HepG2 (cell line): ENCODE data around the gene CNPY4. TPM values are rescaled to one million over a fixed set of nuclear protein-coding genes. Genes with fewer than 3 reads are reported as not detected.
A peak's percentile ranks its signal among the peaks of the same experiment; 100 is the strongest.

Experiments used
- AGO1 ChIP-seq: fragments of 200-400 bp; formaldehyde crosslinking; IDR thresholded peaks from 2 replicates; pipeline ENCODE4 v1.6.1; 2017; ENCODE audit warnings: mild to moderate bottlenecking, low read depth, low read length, moderate library complexity; ENCODE audit not compliant: poor library complexity, severe bottlenecking
- CHD2 ChIP-seq: IDR thresholded peaks from 2 replicates; pipeline ENCODE4 v1.6.1; 2011; ENCODE audit warnings: low read depth, low read length, improper control_type of control experiment
- CREM ChIP-seq, 2 experiments: sonication (generic) in 1 of 2; formaldehyde crosslinking in 1 of 2; IDR thresholded peaks; 2 replicates each; pipeline versions ENCODE4 v1.4.0 to v1.6.1; 2016 to 2020; ENCODE audit warnings: antibody characterized with exemption in 1 of 2, mild to moderate bottlenecking in 1 of 2, missing genetic modification reagents in 1 of 2
- DR1 ChIP-seq: sonication (generic); formaldehyde crosslinking; IDR thresholded peaks from 2 replicates; pipeline ENCODE4 v1.8.0; 2021; ENCODE audit warnings: mild to moderate bottlenecking, missing genetic modification reagents, inconsistent platforms
- HNRNPLL ChIP-seq: fragments of 200-400 bp; formaldehyde crosslinking; IDR thresholded peaks from 2 replicates; pipeline ENCODE4 v1.6.1; 2017; ENCODE audit warnings: mild to moderate bottlenecking, low read depth, low read length; ENCODE audit not compliant: poor library complexity, severe bottlenecking
- RBAK ChIP-seq: sonication (generic); formaldehyde crosslinking; IDR thresholded peaks from 2 replicates; pipeline ENCODE4 v1.5.1; 2020; ENCODE audit warnings: mild to moderate bottlenecking, missing genetic modification reagents
- SIN3B ChIP-seq: fragments of 150-350 bp; IDR thresholded peaks from 2 replicates; pipeline ENCODE4 v1.6.1; 2014; ENCODE audit warnings: low read length
- YEATS2 ChIP-seq: sonication (generic); formaldehyde crosslinking; IDR thresholded peaks from 2 replicates; pipeline ENCODE4 v1.4.0; 2020; ENCODE audit warnings: missing genetic modification reagents, borderline replicate concordance
- ZBTB1 ChIP-seq: sonication (generic); formaldehyde crosslinking; IDR thresholded peaks from 2 replicates; pipeline ENCODE4 v1.4.0; 2020; ENCODE audit warnings: missing genetic modification reagents, borderline replicate concordance
- ZBTB3 ChIP-seq: sonication (generic); formaldehyde crosslinking; IDR thresholded peaks from 2 replicates; pipeline ENCODE4 v1.4.0; 2020; ENCODE audit warnings: low read depth, mild to moderate bottlenecking, moderate library complexity, missing genetic modification reagents, borderline replicate concordance
- ZNF10 ChIP-seq: sonication (generic); formaldehyde crosslinking; IDR thresholded peaks from 2 replicates; pipeline ENCODE4 v1.4.0; 2020; ENCODE audit warnings: mild to moderate bottlenecking, low read depth, missing genetic modification reagents, borderline replicate concordance
- ZNF124 ChIP-seq: sonication (generic); formaldehyde crosslinking; IDR thresholded peaks from 2 replicates; pipeline ENCODE4 v1.4.0; 2020; ENCODE audit warnings: missing genetic modification reagents
- ZNF205 ChIP-seq: IDR thresholded peaks from 2 replicates; pipeline ENCODE4 v1.6.1; 2018; ENCODE audit warnings: missing biosample characterization, missing genetic modification reagents
- ZNF3 ChIP-seq: IDR thresholded peaks from 2 replicates; pipeline ENCODE4 v1.7.0; 2017; ENCODE audit warnings: inconsistent platforms
- ZNF383 ChIP-seq: sonication (generic); formaldehyde crosslinking; IDR thresholded peaks from 2 replicates; pipeline ENCODE4 v1.4.0; 2020; ENCODE audit warnings: missing genetic modification reagents, mild to moderate bottlenecking, borderline replicate concordance
- ZNF724P ChIP-seq: sonication (generic); formaldehyde crosslinking; IDR thresholded peaks from 2 replicates; pipeline ENCODE4 v1.8.0; 2022; ENCODE audit warnings: missing genetic modification reagents, borderline replicate concordance
- ZNF747 ChIP-seq: sonication (generic); formaldehyde crosslinking; IDR thresholded peaks from 2 replicates; pipeline ENCODE4 v1.8.1; 2023; ENCODE audit warnings: missing genetic modification reagents, mild to moderate bottlenecking, borderline replicate concordance
- ZNF790 ChIP-seq: sonication (generic); formaldehyde crosslinking; IDR thresholded peaks from 2 replicates; pipeline ENCODE4 v1.8.0; 2022; ENCODE audit warnings: missing genetic modification reagents, mild to moderate bottlenecking, borderline replicate concordance
- ZNF891 ChIP-seq: sonication (generic); formaldehyde crosslinking; IDR thresholded peaks from 2 replicates; pipeline ENCODE4 v1.5.0; 2020; ENCODE audit warnings: mild to moderate bottlenecking, missing genetic modification reagents
- ZSCAN21 ChIP-seq: sonication (generic); formaldehyde crosslinking; IDR thresholded peaks from 2 replicates; pipeline ENCODE4 v1.8.0; 2022; ENCODE audit warnings: mild to moderate bottlenecking, missing genetic modification reagents, moderate library complexity, borderline replicate concordance
- ZSCAN25 ChIP-seq: sonication (generic); formaldehyde crosslinking; IDR thresholded peaks from 2 replicates; pipeline ENCODE4 v1.8.0; 2022; ENCODE audit warnings: mild to moderate bottlenecking, missing genetic modification reagents
- polyA plus RNA-seq, 8 experiments: library from polyadenylated mRNA; depleted of rRNA in 3 of 8; stranded (reverse) in 7 of 8; unstranded in 1 of 8; fragments of >200 nt; fragmentation: Illumina TruSeq in 4 of 8; extraction: Trizol in 4 of 8; gene quantifications; 2 replicates each; pipeline versions ENCODE4 v1.2.1 to v1.2.3, GENCODE V29; 2011 to 2016; ENCODE audit warnings: low read depth in 4 of 8, missing spikeins in 1 of 8, mixed read lengths in 1 of 8; ENCODE audit not compliant: insufficient read depth in 1 of 8
- total RNA-seq, 5 experiments: library from RNA; depleted of rRNA; stranded (reverse); fragments of >200 nt; fragmentation: Illumina TruSeq; extraction: Trizol; gene quantifications; 2 replicates each; pipeline ENCODE4 v1.2.3, GENCODE V29; 2016; ENCODE audit warnings: low read depth in 1 of 5
- TF ChIP-seq, protein P1 (sequence below): sonication (generic); formaldehyde crosslinking; IDR thresholded peaks from 2 replicates; pipeline ENCODE4 v1.4.0; 2020; ENCODE audit warnings: missing genetic modification reagents
- TF ChIP-seq, protein P2 (sequence below): sonication (generic); formaldehyde crosslinking; IDR thresholded peaks from 2 replicates; pipeline ENCODE4 v1.4.0; 2020; ENCODE audit warnings: missing genetic modification reagents
- TF ChIP-seq, protein P3 (sequence below): sonication (generic); formaldehyde crosslinking; IDR thresholded peaks from 2 replicates; pipeline ENCODE4 v1.8.1; 2022; ENCODE audit warnings: mild to moderate bottlenecking, missing genetic modification reagents

CNPY4 gene
- total and polyA plus RNA-seq, 2 of the 13 experiments (the other 11 are each of a cell fraction or from before 2014, with no cell fraction given) = 6.2 to 12.7 TPM

- TF ChIP-seq, protein P1, sequence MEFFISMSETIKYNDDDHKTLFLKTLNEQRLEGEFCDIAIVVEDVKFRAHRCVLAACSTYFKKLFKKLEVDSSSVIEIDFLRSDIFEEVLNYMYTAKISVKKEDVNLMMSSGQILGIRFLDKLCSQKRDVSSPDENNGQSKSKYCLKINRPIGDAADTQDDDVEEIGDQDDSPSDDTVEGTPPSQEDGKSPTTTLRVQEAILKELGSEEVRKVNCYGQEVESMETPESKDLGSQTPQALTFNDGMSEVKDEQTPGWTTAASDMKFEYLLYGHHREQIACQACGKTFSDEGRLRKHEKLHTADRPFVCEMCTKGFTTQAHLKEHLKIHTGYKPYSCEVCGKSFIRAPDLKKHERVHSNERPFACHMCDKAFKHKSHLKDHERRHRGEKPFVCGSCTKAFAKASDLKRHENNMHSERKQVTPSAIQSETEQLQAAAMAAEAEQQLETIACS (CRISPR knock-in tag) = peak; percentile 11; the same call in 1 of the 2 replicates
- TF ChIP-seq ZNF124 (peak; percentile 46; the same call in 1 of the 2 replicates), ZSCAN25 (CRISPR knock-in tag) (peak; percentile 45; the same call in 1 of the 2 replicates), ZBTB1 (CRISPR knock-in tag) (no peak), ZSCAN21 (CRISPR knock-in tag) (no peak; the same call in 1 of the 2 replicates), CREM (IDR thresholded peaks at IDR 0.05) (peak; percentile 52; the same call in 1 of the 2 replicates), CREM (CRISPR knock-in tag; IDR thresholded peaks at IDR 0.05) (0 out of 2 replicates have a peak, but pooled peaks have one; percentile 44), ZNF724P (peak; percentile 89), RBAK (CRISPR knock-in tag) (no peak), ZNF10 (CRISPR knock-in tag) (no peak), ZNF383 (CRISPR knock-in tag) (0 out of 2 replicates have a peak, but pooled peaks have one; percentile 56), AGO1 (no peak), SIN3B (peak; percentile 73), ZNF3 (CRISPR knock-in tag) (no peak), CHD2 (peak; percentile 88), YEATS2 (CRISPR knock-in tag) (peak; percentile 95), ZNF891 (CRISPR knock-in tag) (peak; percentile 65; the same call in 1 of the 2 replicates), ZNF747 (CRISPR knock-in tag) (peak; percentile 95; the same call in 1 of the 2 replicates), HNRNPLL (peak; percentile 64), ZBTB3 (CRISPR knock-in tag) (peak; percentile 30; the same call in 1 of the 2 replicates), ZNF790 (peak; percentile 65; the same call in 1 of the 2 replicates), ZNF205 (CRISPR knock-in tag) (peak; percentile 86), DR1 (CRISPR knock-in tag) (peak; percentile 44; the same call in 1 of the 2 replicates)
- TF ChIP-seq, protein P2, sequence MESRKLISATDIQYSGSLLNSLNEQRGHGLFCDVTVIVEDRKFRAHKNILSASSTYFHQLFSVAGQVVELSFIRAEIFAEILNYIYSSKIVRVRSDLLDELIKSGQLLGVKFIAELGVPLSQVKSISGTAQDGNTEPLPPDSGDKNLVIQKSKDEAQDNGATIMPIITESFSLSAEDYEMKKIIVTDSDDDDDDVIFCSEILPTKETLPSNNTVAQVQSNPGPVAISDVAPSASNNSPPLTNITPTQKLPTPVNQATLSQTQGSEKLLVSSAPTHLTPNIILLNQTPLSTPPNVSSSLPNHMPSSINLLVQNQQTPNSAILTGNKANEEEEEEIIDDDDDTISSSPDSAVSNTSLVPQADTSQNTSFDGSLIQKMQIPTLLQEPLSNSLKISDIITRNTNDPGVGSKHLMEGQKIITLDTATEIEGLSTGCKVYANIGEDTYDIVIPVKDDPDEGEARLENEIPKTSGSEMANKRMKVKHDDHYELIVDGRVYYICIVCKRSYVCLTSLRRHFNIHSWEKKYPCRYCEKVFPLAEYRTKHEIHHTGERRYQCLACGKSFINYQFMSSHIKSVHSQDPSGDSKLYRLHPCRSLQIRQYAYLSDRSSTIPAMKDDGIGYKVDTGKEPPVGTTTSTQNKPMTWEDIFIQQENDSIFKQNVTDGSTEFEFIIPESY (CRISPR knock-in tag) = peak; percentile 31
- TF ChIP-seq, protein P3, sequence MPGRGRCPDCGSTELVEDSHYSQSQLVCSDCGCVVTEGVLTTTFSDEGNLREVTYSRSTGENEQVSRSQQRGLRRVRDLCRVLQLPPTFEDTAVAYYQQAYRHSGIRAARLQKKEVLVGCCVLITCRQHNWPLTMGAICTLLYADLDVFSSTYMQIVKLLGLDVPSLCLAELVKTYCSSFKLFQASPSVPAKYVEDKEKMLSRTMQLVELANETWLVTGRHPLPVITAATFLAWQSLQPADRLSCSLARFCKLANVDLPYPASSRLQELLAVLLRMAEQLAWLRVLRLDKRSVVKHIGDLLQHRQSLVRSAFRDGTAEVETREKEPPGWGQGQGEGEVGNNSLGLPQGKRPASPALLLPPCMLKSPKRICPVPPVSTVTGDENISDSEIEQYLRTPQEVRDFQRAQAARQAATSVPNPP (CRISPR knock-in tag) = no peak; the same call in 1 of the 2 replicates
These were observed 18.9 kb upstream of the CNPY4 start (continued) for GRCh38 chr7:100100420-100101015.
